DOHH2 (cell line): ENCODE data around the gene STK32B.

ENCODE experiments used
- H3F3A ChIP-seq: fragments of 200-600 bp; sonication (generic), shearing (Covaris generic); 2 replicates; pipeline ENCODE4 v1.6.0; 2016; ENCODE audit warnings: antibody characterized with exemption, mild to moderate bottlenecking; ENCODE audit not compliant: control insufficient read depth, insufficient read depth
- H3K27ac ChIP-seq: fragments of 200-600 bp; sonication (generic); 2 replicates; pipeline ENCODE4 v1.5.1; 2014; ENCODE audit warnings: low read depth, mild to moderate bottlenecking, low read length, moderate library complexity
- H3K27me3 ChIP-seq: fragments of 200-600 bp; sonication (generic); 2 replicates; pipeline ENCODE4 v1.6.1; 2014; ENCODE audit warnings: mild to moderate bottlenecking, low read length, mixed read lengths; ENCODE audit not compliant: control insufficient read depth
- H3K36me3 ChIP-seq: fragments of 200-600 bp; sonication (generic); 2 replicates; pipeline ENCODE4 v1.6.1; 2014; ENCODE audit warnings: mild to moderate bottlenecking, low read length, moderate library complexity, mixed read lengths; ENCODE audit not compliant: control insufficient read depth
- H3K4me1 ChIP-seq: fragments of 200-600 bp; sonication (generic); 2 replicates; pipeline ENCODE4 v1.6.1; 2014; ENCODE audit warnings: mild to moderate bottlenecking, low read length, mixed read lengths; ENCODE audit not compliant: control insufficient read depth
- H3K4me2 ChIP-seq: fragments of 200-600 bp; sonication (generic); 2 replicates; pipeline ENCODE4 v1.6.0; 2014; ENCODE audit warnings: mild to moderate bottlenecking, low read length, moderate library complexity
- H3K4me3 ChIP-seq: fragments of 200-600 bp; sonication (generic); 2 replicates; pipeline ENCODE4 v1.5.1; 2014; ENCODE audit warnings: mild to moderate bottlenecking, low read length, mixed read lengths
- H3K79me2 ChIP-seq: fragments of 200-600 bp; sonication (generic); 2 replicates; pipeline ENCODE4 v1.6.1; 2014; ENCODE audit warnings: mild to moderate bottlenecking, low read length, mixed read lengths; ENCODE audit not compliant: control insufficient read depth
- H3K9me2 ChIP-seq: fragments of 200-600 bp; sonication (generic); replicated peaks from 2 replicates; pipeline ENCODE4 v1.6.1; 2014; ENCODE audit warnings: mild to moderate bottlenecking, low read length, mixed read lengths; ENCODE audit not compliant: control insufficient read depth
- H3K9me3 ChIP-seq: fragments of 200-600 bp; sonication (generic); 2 replicates; pipeline ENCODE4 v1.6.1; 2014; ENCODE audit warnings: antibody characterized with exemption, low read length, mixed read lengths; ENCODE audit not compliant: control insufficient read depth, insufficient read depth
- H4K20me1 ChIP-seq: fragments of 200-600 bp; sonication (generic); 2 replicates; pipeline ENCODE4 v1.6.0; 2014; ENCODE audit warnings: low read depth, mild to moderate bottlenecking, antibody characterized with exemption, low read length, moderate library complexity; ENCODE audit not compliant: control insufficient read depth, insufficient read depth
- CTCF ChIP-seq: fragments of 200-600 bp; sonication (generic); IDR thresholded peaks from one replicate; pipeline ENCODE4 v1.5.1; 2014; ENCODE audit warnings: antibody characterized with exemption, mild to moderate bottlenecking, low read depth, low read length; ENCODE audit not compliant: poor library complexity, severe bottlenecking
- EZH2phosphoT487 ChIP-seq: fragments of 200-600 bp; sonication (generic); IDR thresholded peaks from 2 replicates; pipeline ENCODE4 v1.6.1; 2017; ENCODE audit warnings: borderline replicate concordance, mild to moderate bottlenecking, antibody characterized with exemption, low read length, moderate library complexity, mixed read lengths

STK32B gene

GRCh38 chr4:5503336-5503936, 452.2 kb downstream of the STK32B start:
- Histone ChIP-seq H3K4me2 (no peak overlapping the region), H3F3A (no peaks in the 10 kb centered on the region), H3K4me1 (no peaks in the 10 kb centered on the region), H3K27ac (no peak overlapping the region), H3K36me3 (no peaks in the 10 kb centered on the region), H3K9me2 (no peaks in the 10 kb centered on the region), H3K27me3 (no peaks in the 10 kb centered on the region), H3K4me3 (no peak overlapping the region), H3K79me2 (no peaks in the 10 kb centered on the region), H3K9me3 (no peaks in the 10 kb centered on the region), H4K20me1 (no peaks in the 10 kb centered on the region)
- no peak for TF ChIP-seq EZH2phosphoT487
- TF ChIP-seq CTCF = no peak

- no peaks in the 10 kb centered on the region for H3K9me2 ChIP-seq
Observed at GRCh38 chr4:5504486-5504885, 453.2 kb downstream of the STK32B start.

GRCh38 chr4:5510504-5510903, 459.2 kb downstream of the STK32B start:
- Histone ChIP-seq H3K27me3 (no peaks in the 10 kb centered on the region), H3K4me1 (no peaks in the 10 kb centered on the region)
- TF ChIP-seq CTCF = no peak
- TF ChIP-seq EZH2phosphoT487 = no peak

More at GRCh38 chr4:5504486-5504885, 453.2 kb downstream of the STK32B start:
- TF ChIP-seq EZH2phosphoT487 (no peak), CTCF (no peak)
- Histone ChIP-seq H3F3A (no peaks in the 10 kb centered on the region), H3K9me3 (no peaks in the 10 kb centered on the region), H3K79me2 (no peaks in the 10 kb centered on the region), H3K27me3 (no peaks in the 10 kb centered on the region), H4K20me1 (no peaks in the 10 kb centered on the region), H3K4me1 (no peaks in the 10 kb centered on the region), H3K27ac (no peak overlapping the region), H3K36me3 (no peaks in the 10 kb centered on the region), H3K4me3 (no peak overlapping the region), H3K4me2 (no peak overlapping the region)

GRCh38 chr4:5511791-5512190, 460.5 kb downstream of the STK32B start:
- H3F3A ChIP-seq = no peaks in the 10 kb centered on the region
- no peak overlapping the region for H3K4me3 ChIP-seq
- H3K4me2 ChIP-seq = no peak overlapping the region
- no peaks in the 10 kb centered on the region for H3K9me2 ChIP-seq
- no peaks in the 10 kb centered on the region for H3K4me1 ChIP-seq
- H3K9me3 ChIP-seq = no peaks in the 10 kb centered on the region
- no peak for TF ChIP-seq EZH2phosphoT487
- no peak for TF ChIP-seq CTCF
- no peaks in the 10 kb centered on the region for H3K36me3 ChIP-seq
- H3K27me3 ChIP-seq = no peaks in the 10 kb centered on the region
- H4K20me1 ChIP-seq = no peaks in the 10 kb centered on the region
- H3K27ac ChIP-seq = no peak overlapping the region
- H3K79me2 ChIP-seq = no peaks in the 10 kb centered on the region

More at GRCh38 chr4:5510504-5510903, 459.2 kb downstream of the STK32B start:
- H3K79me2 ChIP-seq = no peaks in the 10 kb centered on the region
- H3K4me2 ChIP-seq = no peak overlapping the region
- no peaks in the 10 kb centered on the region for H4K20me1 ChIP-seq
- H3K9me3 ChIP-seq = no peaks in the 10 kb centered on the region
- H3K9me2 ChIP-seq = no peaks in the 10 kb centered on the region
- H3F3A ChIP-seq = no peaks in the 10 kb centered on the region
- no peak overlapping the region for H3K4me3 ChIP-seq
- no peak overlapping the region for H3K27ac ChIP-seq
- no peaks in the 10 kb centered on the region for H3K36me3 ChIP-seq
